ENCODE measurements around the gene MORN1.
A peak's percentile ranks its signal among the peaks of the same experiment; 100 is the strongest.

The MORN1 gene

GRCh38 chr1:2292725-2293450 lies 98.5 kb downstream of the MORN1 start:
- DNase-seq (ENCODE audit: low read depth, low spot score) = no peak

- no peak for DNase-seq (ENCODE audit: low read depth, low spot score)
Measured at GRCh38 chr1:2291577-2291976, 99.8 kb downstream of the MORN1 start.

- peak; percentile 19 for DNase-seq (ENCODE audit: low read depth, low spot score)
Measured at GRCh38 chr1:2290595-2291510, 100.5 kb downstream of the MORN1 start.

- DNase-seq (ENCODE audit: low read depth, low spot score) = peak; percentile 44
Measured at GRCh38 chr1:2290171-2290578, 101.2 kb downstream of the MORN1 start.

- DNase-seq (ENCODE audit: low read depth, low spot score) = no peak
Measured at GRCh38 chr1:2289607-2290006, 101.7 kb downstream of the MORN1 start.

- no peak for DNase-seq (ENCODE audit: low read depth, low spot score)
Measured at GRCh38 chr1:2288816-2289536, 102.4 kb downstream of the MORN1 start.

GRCh38 chr1:2288311-2288710 lies 103.0 kb downstream of the MORN1 start:
- DNase-seq (ENCODE audit: low read depth, low spot score) = no peak

- no peak for DNase-seq (ENCODE audit: low read depth, low spot score)
Measured at GRCh38 chr1:2287649-2288048, 103.7 kb downstream of the MORN1 start.

- no peak for DNase-seq (ENCODE audit: low read depth, low spot score)
Measured at GRCh38 chr1:2286923-2287322, 104.4 kb downstream of the MORN1 start.

- no peak for DNase-seq (ENCODE audit: low read depth, low spot score)
Measured at GRCh38 chr1:2284932-2285331, 106.4 kb downstream of the MORN1 start.

GRCh38 chr1:2283991-2284895 lies 107.1 kb downstream of the MORN1 start:
- DNase-seq (ENCODE audit: low read depth, low spot score) = no peak

GRCh38 chr1:2283371-2283990 lies 107.9 kb downstream of the MORN1 start:
- DNase-seq (ENCODE audit: low read depth, low spot score) = no peak

- no peak for DNase-seq (ENCODE audit: low read depth, low spot score)
Measured at GRCh38 chr1:2282556-2283270, 108.6 kb downstream of the MORN1 start.

- DNase-seq (ENCODE audit: low read depth, low spot score) = no peak
Measured at GRCh38 chr1:2279817-2280216, 111.5 kb downstream of the MORN1 start.

- DNase-seq (ENCODE audit: low read depth, low spot score) = peak; percentile 98
Measured at GRCh38 chr1:2279210-2279639, 112.1 kb downstream of the MORN1 start.

GRCh38 chr1:2278591-2279209 lies 112.7 kb downstream of the MORN1 start:
- DNase-seq (ENCODE audit: low read depth, low spot score) = peak; percentile 32

- DNase-seq (ENCODE audit: low read depth, low spot score) = peak; percentile 40
Measured at GRCh38 chr1:2277741-2278488, 113.4 kb downstream of the MORN1 start.

GRCh38 chr1:2276803-2277580 lies 114.4 kb downstream of the MORN1 start:
- DNase-seq (ENCODE audit: low read depth, low spot score) = no peak

Measured in ELF-1 (cell line).